ENCODE data around the gene SPATA2L.

Gene SPATA2L

DNA sequence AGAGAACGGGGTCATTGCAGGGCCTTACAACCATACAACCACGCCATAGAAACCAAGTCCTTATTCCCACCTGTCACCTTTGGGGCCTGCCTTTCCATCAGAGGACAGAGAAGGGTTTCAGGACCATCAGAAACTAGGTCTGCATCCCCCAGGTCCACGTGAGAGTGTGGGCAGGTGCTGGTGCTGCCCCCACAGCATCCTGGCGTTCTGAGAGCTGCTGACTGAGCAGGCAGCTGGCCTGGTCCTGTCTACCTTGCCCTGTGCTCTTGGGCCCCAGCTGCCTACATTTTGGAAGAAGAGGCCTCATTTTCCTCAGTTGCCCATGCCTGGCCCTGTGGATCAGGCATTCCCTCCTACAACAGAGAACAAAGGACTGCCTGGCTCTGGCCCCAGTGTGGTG is 41.4 kb upstream of the SPATA2L start:
- no peak for TF ChIP-seq CTCF (IDR thresholded peaks at IDR 0.05; ENCODE audit: low read depth, low read length)
- DNase-seq (ENCODE audit: low read depth in 2 of 2): no peak
- no peak overlapping the region for H3K4me3 ChIP-seq (replicated peaks in 1 of 2; ENCODE audit: low read depth in 2 of 2, low read length in 2 of 2)

DNA sequence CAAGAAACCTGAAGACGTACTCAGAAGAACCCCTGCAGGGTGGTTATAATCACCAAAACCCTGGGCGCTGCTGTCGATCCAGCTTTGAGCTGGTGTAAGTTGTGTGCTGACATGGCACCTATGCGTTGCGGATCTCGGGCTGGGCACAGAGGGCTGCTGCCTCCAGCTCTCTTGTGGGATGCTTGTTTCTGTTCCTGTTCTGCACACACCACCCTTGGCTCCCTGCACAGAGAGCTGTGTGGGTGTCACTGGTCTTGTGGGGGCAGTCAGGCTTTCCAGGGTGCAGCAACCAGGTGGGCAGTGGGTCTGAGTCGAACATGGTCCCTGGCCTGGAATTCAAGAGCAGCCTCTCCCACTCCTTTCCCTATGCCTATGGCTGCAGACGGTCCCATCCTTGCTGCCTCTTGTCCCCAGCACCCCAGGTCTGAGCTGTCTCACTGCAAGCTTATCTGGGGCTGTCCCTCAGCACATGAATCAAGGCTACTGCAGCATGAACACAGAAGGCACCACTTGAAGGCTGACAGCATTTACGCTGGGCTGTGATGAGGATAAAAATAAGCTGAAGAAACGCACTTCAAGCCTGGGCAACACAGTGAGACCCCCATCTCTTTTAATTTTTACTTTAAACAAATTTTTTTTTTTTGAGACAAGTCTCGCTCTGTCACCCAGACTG is 40.0 kb upstream of the SPATA2L start:
- no peak for DNase-seq (ENCODE audit: low read depth in 2 of 2)
- no peak for TF ChIP-seq CTCF (IDR thresholded peaks at IDR 0.05; ENCODE audit: low read depth, low read length)
- no peak overlapping the region for H3K4me3 ChIP-seq (replicated peaks in 1 of 2; ENCODE audit: low read depth in 2 of 2, low read length in 2 of 2)

DNA sequence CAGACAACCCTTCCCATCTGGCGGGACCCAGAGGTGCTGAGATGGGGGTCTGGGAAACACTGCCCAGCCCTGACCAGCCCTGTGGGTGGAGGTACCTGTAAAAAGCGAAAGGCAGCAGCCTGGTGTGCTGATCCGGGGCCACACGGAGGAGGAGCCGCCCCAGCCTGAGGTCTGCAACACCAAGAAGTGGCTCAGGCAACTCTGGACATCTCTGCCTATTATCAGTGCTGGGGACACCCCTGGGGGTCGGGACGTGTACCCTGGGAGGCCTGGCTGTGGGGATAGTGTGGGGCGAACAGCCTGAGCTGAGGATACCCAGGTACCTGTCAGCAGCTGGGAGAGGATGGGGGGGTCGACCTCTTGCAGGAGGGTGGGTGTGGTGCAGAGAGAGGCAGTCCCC is 37.9 kb upstream of the SPATA2L start:
- H3K4me3 ChIP-seq (replicated peaks in 1 of 2; ENCODE audit: low read depth in 2 of 2, low read length in 2 of 2): no peak overlapping the region
- no peak for TF ChIP-seq CTCF (IDR thresholded peaks at IDR 0.05; ENCODE audit: low read depth, low read length)
- no peak for DNase-seq (ENCODE audit: low read depth in 2 of 2)

GRCh38 chr16:89738538-89739317 is 37.2 kb upstream of the SPATA2L start:
- no peak for DNase-seq (ENCODE audit: low read depth in 2 of 2)
- TF ChIP-seq CTCF (IDR thresholded peaks at IDR 0.05; ENCODE audit: low read depth, low read length): no peak
- H3K4me3 ChIP-seq (replicated peaks in 1 of 2; ENCODE audit: low read depth in 2 of 2, low read length in 2 of 2): no peak overlapping the region

DNA sequence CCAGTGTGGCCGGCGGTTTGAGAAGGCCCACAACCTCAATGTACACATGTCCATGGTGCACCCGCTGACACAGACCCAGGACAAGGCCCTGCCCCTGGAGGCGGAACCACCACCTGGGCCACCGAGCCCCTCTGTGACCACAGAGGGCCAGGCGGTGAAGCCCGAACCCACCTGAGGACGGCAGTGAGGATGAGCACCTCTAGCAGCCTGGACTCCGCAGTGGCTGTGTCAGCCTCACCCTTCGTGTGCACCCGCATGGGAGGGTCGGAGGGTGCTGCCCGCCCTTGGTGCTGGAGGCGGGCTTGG is 36.5 kb upstream of the SPATA2L start:
- no peak overlapping the region for H3K4me3 ChIP-seq (replicated peaks in 1 of 2; ENCODE audit: low read depth in 2 of 2, low read length in 2 of 2)
- no peak for DNase-seq (ENCODE audit: low read depth in 2 of 2)
- no peak for TF ChIP-seq CTCF (IDR thresholded peaks at IDR 0.05; ENCODE audit: low read depth, low read length)

DNA sequence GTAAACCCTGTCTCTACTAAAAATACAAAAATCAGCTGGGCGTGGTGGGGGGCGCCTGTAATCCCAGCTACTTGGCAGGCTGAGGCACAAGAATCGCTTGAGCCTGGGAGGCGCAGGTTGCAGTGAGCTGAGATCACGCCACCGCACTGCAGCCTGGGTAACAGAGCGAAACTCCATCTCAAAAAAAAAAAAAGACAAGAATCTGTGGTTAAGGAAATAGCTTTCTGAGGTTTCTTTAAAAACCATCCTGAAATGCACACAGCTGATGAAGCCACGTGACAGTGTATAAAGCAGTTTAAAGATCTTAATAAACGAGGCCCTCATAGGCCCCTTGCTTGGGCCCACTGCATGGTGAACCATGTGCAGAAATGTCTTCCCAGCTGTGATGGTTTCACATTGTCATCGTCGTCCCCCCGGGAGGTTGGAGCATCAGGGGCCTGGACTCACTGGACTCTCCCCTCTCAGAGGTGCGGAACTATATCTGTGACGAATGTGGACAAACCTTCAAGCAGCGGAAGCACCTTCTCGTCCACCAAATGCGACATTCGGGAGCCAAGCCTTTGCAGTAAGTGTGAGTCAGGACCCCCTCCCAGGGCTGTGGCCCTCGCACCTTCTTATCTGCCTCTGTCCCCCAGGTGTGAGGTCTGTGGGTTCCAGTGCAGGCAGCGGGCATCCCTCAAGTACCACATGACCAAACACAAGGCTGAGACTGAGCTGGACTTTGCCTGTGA is 36.0 kb upstream of the SPATA2L start:
- TF ChIP-seq CTCF (IDR thresholded peaks at IDR 0.05; ENCODE audit: low read depth, low read length): no peak
- no peak overlapping the region for H3K4me3 ChIP-seq (replicated peaks in 1 of 2; ENCODE audit: low read depth in 2 of 2, low read length in 2 of 2)
- no peak for DNase-seq (ENCODE audit: low read depth in 2 of 2)

All from cardiac fibroblast (primary cell).